Bronchial epithelial cell (primary cell): Measurements from ENCODE around the gene ARID3C. TPM values are rescaled to one million over a fixed set of nuclear protein-coding genes. Genes with fewer than 3 reads are reported as not detected.

Source experiments
- DNase-seq: peaks from one replicate; pipeline ENCODE4 v3.0.0-alpha.2; 2010; ENCODE audit warnings: low read depth
- FAIRE-seq: peaks from 2 replicates; lab custom pipeline; 2011; peaks lifted over from hg19 to GRCh38; lab: Jason Lieb, UNC
- H3K27me3 ChIP-seq: 2 replicates; pipeline ENCODE4 v1.5.1; 2011; ENCODE audit warnings: low read length; ENCODE audit not compliant: control insufficient read depth, insufficient read depth
- H3K36me3 ChIP-seq: 2 replicates; pipeline ENCODE4 v1.5.1; 2011; ENCODE audit warnings: low read length; ENCODE audit not compliant: control insufficient read depth, insufficient read depth
- H3K4me3 ChIP-seq: 2 replicates; pipeline ENCODE4 v1.5.1; 2011; ENCODE audit warnings: mild to moderate bottlenecking, low read depth, low read length, control low read depth
- total RNA-seq: library from RNA; depleted of rRNA; stranded (reverse); fragments of >200 nt; gene quantifications from 2 replicates; pipeline ENCODE4 v1.2.1, GENCODE V29; 2014
- TF ChIP-seq, protein P1 (sequence below): IDR thresholded peaks from 2 replicates; pipeline ENCODE4 v1.5.1; 2011; ENCODE audit warnings: mild to moderate bottlenecking, moderate library complexity, low read length, control low read depth, inconsistent platforms; ENCODE audit not compliant: insufficient read depth, severe bottlenecking

ARID3C gene
- total RNA-seq, 1 donor from 2014 or later = 0.26 TPM

DNA sequence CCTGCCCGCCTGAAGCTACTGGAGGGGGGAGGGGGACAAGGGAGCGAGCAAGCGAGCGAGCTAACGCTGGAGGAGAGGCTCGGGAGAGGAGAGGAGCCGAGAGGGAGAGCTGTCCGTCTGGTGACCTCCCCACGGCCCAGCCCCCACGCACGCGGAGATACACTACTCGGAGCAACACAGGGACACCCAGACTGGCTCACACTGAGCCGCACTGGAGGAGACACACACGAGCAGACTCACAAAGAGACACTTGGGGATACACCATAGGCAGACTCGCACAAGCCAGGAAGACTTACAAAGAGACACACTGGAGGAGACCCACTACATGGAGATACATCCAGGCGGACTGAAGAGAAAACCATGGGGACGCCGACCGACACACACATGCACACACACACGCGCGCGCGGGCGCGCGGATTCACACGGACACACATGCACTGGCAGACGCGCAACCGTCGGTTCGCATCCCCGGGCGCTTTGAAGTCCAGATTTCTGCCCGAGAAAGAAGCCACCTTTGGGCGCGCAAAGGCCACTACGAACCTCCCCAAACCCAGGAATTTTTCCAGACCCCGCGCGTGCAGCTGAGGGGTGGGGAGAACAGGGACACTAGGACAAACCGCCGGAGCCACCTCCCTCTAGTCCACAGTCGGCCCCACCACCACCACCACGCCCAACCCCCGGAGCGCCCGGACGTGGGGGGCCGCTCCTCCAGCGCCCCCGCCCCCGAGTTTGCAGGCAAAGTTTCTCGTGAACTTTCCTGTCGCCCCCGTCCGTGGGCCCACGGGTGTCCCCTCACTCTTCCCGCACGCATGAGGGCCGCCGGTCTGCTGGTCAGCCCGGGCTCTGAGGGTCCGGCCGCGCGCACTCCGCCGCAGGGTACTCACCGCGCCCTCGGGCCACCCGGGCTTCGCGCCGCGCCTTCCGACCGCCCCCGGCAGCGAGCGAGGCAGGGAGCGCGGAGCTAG lies 39.9 kb downstream of the ARID3C start:
- no peak overlapping the region for H3K4me3 ChIP-seq
- TF ChIP-seq, protein P1, sequence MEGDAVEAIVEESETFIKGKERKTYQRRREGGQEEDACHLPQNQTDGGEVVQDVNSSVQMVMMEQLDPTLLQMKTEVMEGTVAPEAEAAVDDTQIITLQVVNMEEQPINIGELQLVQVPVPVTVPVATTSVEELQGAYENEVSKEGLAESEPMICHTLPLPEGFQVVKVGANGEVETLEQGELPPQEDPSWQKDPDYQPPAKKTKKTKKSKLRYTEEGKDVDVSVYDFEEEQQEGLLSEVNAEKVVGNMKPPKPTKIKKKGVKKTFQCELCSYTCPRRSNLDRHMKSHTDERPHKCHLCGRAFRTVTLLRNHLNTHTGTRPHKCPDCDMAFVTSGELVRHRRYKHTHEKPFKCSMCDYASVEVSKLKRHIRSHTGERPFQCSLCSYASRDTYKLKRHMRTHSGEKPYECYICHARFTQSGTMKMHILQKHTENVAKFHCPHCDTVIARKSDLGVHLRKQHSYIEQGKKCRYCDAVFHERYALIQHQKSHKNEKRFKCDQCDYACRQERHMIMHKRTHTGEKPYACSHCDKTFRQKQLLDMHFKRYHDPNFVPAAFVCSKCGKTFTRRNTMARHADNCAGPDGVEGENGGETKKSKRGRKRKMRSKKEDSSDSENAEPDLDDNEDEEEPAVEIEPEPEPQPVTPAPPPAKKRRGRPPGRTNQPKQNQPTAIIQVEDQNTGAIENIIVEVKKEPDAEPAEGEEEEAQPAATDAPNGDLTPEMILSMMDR = no peak
- peaks cover 49% of the 10 kb centered on the region for H3K27me3 ChIP-seq
- FAIRE-seq (no peak), DNase-seq (no peak)
- no peaks in the 10 kb centered on the region for H3K36me3 ChIP-seq

DNA sequence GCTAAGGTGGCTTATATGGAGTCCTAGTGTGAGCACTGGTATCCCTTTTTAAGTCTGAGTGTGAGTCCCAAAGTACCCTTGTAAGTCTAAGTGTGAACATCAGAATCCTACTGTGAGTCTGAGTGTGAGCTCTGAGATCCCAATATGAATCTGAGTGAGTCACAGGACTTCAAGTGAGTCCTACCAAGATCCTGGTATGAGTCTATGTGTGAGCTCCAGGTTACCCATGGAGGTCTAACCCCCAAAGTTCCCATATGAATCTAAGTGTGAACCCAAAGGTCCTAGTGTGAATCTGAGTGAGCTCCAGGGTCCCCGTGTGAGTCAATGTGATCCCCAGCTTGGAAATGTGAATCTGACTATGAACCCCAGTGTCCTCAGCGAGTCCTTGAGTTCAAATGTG lies 41.6 kb downstream of the ARID3C start:
- H3K27me3 ChIP-seq = peaks cover 52% of the 10 kb centered on the region
- peak; percentile 95 for FAIRE-seq

DNA sequence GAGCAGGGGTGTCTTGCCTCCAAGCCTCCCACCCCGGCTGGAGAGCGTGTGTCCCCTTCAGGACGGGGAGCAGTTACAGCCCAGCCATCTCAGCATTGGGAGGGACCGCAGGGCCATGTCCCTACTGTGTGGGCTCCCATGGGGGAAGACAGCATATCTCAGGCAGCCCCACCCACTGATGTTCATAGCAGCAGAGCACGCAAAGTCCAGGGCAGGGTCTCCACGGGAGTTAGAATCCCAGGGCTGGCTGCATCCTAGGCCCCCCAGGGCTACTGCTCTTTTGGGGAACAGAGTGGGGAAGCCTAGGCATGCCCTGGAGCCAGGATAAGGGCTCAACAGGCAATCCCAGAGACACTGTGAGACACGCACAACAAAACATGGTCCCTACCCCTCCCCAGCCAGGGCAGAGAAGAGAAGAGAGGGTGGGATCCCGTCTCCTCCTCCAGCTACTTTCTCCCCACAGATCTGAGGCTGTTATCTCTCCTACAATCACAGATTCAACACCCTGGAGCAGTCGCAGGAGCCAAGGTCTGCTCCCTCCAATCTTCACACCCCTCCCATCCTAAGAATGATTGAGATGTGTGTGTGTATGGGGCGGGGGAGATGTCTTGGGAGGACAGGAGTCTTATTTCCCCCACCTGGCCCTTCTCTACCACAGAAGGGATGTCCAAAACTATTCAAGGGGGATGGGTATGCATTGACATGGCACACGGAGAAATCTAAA lies 42.8 kb downstream of the ARID3C start:
- no peak for DNase-seq
- TF ChIP-seq, protein P1 = no peak
- H3K27me3 ChIP-seq = peaks cover 53% of the 10 kb centered on the region
- H3K36me3 ChIP-seq = no peaks in the 10 kb centered on the region
- no peak overlapping the region for H3K4me3 ChIP-seq
- peak; percentile 13 for FAIRE-seq

More for the DNA sequence above, 41.6 kb downstream of the ARID3C start:
- DNase-seq = peak; percentile 14
- TF ChIP-seq, protein P1 = no peak
- no peak overlapping the region for H3K4me3 ChIP-seq
- H3K36me3 ChIP-seq = no peaks in the 10 kb centered on the region

- Histone ChIP-seq H3K27me3 (peaks cover 50% of the 10 kb centered on the region), H3K4me3 (no peak overlapping the region), H3K36me3 (no peaks in the 10 kb centered on the region)
- peak; percentile 41 for DNase-seq
- TF ChIP-seq, protein P1 = no peak
- no peak for FAIRE-seq
Measured at GRCh38 chr9:34584970-34585369, 43.9 kb downstream of the ARID3C start.

DNA sequence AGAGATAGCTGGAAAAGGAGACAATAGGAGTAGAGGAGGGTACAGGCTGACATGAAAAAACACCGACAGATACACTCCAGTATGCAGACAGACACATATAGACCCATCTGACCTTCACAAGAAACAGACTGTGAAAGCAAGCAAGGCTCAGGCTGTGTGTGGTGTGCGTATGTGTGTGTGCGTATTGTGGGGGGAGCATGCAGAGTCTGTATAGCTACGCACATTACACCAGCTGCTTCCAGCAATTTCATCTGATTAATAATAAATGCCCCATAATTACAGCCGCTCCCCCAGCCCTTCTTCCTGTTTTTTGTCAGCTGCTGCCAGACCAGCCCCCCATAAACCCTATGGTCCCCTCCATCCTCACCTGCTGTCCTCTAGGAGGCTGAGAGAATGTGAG lies 46.1 kb downstream of the ARID3C start:
- Histone ChIP-seq H3K27me3 (peaks cover 52% of the 10 kb centered on the region), H3K36me3 (no peaks in the 10 kb centered on the region), H3K4me3 (no peak overlapping the region)
- TF ChIP-seq, protein P1 = no peak
- no peak for FAIRE-seq
- DNase-seq = no peak
